Activated naive CD8-positive, alpha-beta T cell treated with anti-CD3 and anti-CD28 coated beads, Interleukin-2, amount 10 ng/mL, durations not matched to agents 7 days and 5 days (primary cell): Measurements from ENCODE around the gene TBC1D5. TPM values are rescaled to one million over a fixed set of nuclear protein-coding genes. Genes with fewer than 3 reads are reported as not detected.

Experiments
- ATAC-seq: fragments of 150-1000 bp; cut with Tn5 transposase; one replicate; pipeline ENCODE4 v1.10.0; 2021; ENCODE audit warnings: low read depth, moderate library complexity
- POLR2A ChIA-PET: fragments of 350-600 bp; sonication (Branson Sonifier 250); formaldehyde crosslinking; loops from one replicate; lab custom pipeline; 2021; ENCODE audit warnings: antibody characterized with exemption; lab: Charles Lee
- DNase-seq: peaks from one replicate; pipeline ENCODE4 v3.0.0; 2021
- H3K27ac Mint-ChIP-seq: one replicate; pipeline ENCODE4 v1.8.0; 2022; ENCODE audit warnings: mild to moderate bottlenecking, mixed read lengths
- H3K27me3 Mint-ChIP-seq: one replicate; pipeline ENCODE4 v1.8.0; 2022; ENCODE audit warnings: mild to moderate bottlenecking, moderate library complexity, mixed read lengths
- H3K36me3 Mint-ChIP-seq: one replicate; pipeline ENCODE4 v1.8.0; 2021; ENCODE audit warnings: mild to moderate bottlenecking, mixed read lengths
- H3K4me1 Mint-ChIP-seq: one replicate; pipeline ENCODE4 v1.8.0; 2021; ENCODE audit warnings: mixed read lengths
- H3K4me3 Mint-ChIP-seq: one replicate; pipeline ENCODE4 v1.8.0; 2022; ENCODE audit warnings: mild to moderate bottlenecking, moderate library complexity, mixed read lengths
- H3K9me3 Mint-ChIP-seq: one replicate; pipeline ENCODE4 v1.8.0; 2021; ENCODE audit warnings: mixed read lengths
- total RNA-seq, 2 experiments: library from RNA; stranded (reverse); gene quantifications; one replicate each; pipeline ENCODE4 v1.2.3, GENCODE V29; 2021

The TBC1D5 gene
- total RNA-seq, 2 experiments from 2014 or later: 57.3 to 60.9 TPM

DNA sequence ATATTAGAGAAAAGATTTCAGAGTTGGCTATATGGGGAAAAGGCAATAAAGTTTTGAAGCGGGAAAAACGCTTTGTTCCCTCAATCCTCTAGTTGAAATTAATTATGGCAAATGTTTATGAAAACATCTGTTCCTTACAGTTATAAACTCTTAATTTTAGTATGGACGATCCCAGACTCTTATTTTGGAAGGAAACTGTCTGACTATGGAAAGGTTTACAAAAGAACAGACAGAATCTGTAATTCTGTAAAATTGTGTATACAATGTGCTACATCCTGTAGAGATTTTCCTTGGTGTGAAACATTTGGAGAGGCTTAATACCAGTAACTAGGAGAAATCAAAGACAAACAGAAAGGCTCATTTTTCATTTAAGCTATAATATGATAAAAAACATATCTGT, 311.8 kb downstream of the TBC1D5 start:
- POLR2A ChIA-PET: no interaction called here
- H3K36me3 Mint-ChIP-seq: peaks cover 7% of the 10 kb centered on the region
- no peak for ATAC-seq
- no peak overlapping the region for H3K4me3 Mint-ChIP-seq
- DNase-seq: no peak
- peaks cover 7% of the 10 kb centered on the region for H3K9me3 Mint-ChIP-seq
- H3K27ac Mint-ChIP-seq: no peak overlapping the region
- no peaks in the 10 kb centered on the region for H3K27me3 Mint-ChIP-seq
- H3K4me1 Mint-ChIP-seq: no peaks in the 10 kb centered on the region

DNA sequence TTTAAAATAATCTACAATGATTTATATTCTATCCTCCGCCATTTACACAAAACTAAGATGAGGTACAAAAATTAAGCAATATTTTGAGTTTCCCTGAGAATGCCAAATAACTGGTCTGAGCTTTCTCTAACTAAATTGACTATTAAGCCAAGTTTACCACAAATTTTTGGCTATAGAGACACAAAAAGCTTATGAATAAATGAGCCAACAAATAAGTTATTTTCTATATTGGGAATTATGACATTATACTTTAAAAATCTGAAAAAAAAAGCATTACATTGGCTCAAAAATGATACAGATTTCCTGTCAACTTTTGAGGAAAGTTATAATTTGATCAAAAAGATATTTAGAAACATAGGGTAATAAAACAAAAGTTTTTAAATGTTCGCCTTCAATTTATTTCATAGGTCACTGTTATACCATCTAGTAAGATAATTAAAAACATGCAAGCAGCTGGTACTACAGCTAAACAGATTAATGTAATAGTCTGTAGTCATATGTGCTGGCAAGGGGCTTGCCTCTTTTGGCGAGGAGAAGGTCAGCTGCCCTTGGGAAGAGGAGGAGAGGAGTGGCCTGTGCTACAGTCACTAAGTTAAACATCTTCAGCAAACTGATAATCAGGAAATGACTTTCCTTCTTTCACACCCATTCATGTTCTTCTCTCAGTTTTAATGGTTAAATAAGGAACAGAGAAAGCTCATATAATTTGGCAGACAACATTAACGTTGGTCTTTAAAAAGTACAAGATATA, 318.5 kb downstream of the TBC1D5 start:
- ATAC-seq: no peak
- no peak for DNase-seq
- no peak overlapping the region for H3K4me3 Mint-ChIP-seq
- H3K4me1 Mint-ChIP-seq: no peaks in the 10 kb centered on the region
- H3K9me3 Mint-ChIP-seq: no peaks in the 10 kb centered on the region
- POLR2A ChIA-PET: no interaction called here
- peaks cover 6% of the 10 kb centered on the region for H3K36me3 Mint-ChIP-seq
- no peaks in the 10 kb centered on the region for H3K27me3 Mint-ChIP-seq
- H3K27ac Mint-ChIP-seq: no peak overlapping the region

DNA sequence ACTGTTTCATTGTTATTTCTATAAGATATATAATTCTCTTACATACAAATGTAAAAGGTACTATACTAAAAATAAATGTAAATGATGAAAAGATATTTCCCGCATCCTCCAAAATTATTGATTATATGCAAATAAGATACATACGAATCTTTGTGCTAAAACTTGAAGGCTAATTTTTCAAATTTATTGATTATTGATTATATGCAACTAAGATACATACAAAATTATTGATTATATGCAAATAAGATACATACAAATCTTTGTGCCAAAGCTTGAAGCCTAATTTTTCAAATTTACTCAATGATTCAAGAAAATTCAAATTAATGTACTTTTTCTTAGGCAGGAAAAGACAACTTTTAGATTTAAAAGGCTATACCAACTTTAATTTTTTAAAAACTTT, 319.8 kb downstream of the TBC1D5 start:
- no peaks in the 10 kb centered on the region for H3K4me1 Mint-ChIP-seq
- ATAC-seq (no peak), DNase-seq (no peak)
- peaks cover 6% of the 10 kb centered on the region for H3K36me3 Mint-ChIP-seq
- no peaks in the 10 kb centered on the region for H3K27me3 Mint-ChIP-seq
- POLR2A ChIA-PET: no interaction called here
- H3K4me3 Mint-ChIP-seq: no peak overlapping the region
- H3K27ac Mint-ChIP-seq: no peak overlapping the region
- H3K9me3 Mint-ChIP-seq: no peaks in the 10 kb centered on the region

DNA sequence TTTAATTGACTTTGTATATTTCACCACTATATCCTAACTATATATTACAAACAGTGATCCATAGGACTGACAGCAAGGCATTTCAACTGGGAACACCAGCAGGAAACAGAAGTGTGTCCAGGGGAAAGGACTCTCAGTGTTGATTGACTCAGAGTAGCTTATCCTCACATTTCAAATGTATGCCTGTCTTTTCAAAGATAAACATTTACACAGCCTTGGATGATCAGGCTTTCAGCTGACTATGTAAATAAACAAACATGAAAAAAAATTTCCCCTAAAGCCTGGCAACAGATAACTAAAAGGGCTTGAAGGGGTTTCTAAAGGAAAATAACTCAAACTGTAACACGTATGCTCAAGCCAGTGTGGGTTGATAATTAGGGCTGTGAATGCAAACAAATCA, 321.8 kb downstream of the TBC1D5 start:
- no peak for DNase-seq
- no peak for ATAC-seq
- Mint-ChIP-seq H3K4me1 (no peaks in the 10 kb centered on the region), H3K4me3 (no peak overlapping the region), H3K27me3 (no peaks in the 10 kb centered on the region), H3K9me3 (no peaks in the 10 kb centered on the region), H3K27ac (no peak overlapping the region), H3K36me3 (peaks cover 8% of the 10 kb centered on the region)
- POLR2A ChIA-PET: no interaction called here

DNA sequence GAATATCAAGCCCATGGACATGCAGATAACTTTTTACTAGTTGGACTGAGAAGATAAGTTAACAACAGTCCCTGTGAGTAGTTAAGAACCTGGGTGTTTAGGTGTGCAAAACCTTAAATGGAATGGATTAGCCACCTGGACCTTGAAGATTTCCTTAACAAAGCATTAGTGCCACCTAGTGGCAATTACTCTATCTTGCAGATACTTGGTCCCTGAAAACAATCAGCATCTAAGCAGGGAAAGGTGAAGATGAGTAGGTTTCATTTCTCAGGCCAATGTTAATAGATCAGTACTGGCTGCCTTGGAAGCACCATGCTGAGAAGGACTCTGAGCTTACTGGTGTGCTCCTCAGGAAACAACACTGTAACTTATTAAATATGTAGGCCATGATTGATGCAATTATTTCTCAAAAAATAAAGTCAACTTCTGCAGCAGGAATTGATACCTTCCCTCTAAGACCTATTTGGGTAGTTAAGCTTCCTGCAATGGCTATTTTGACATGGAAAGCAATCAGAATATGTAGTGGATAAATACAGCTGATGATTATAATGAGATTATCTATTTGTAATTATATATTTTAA, 329.4 kb downstream of the TBC1D5 start:
- no peaks in the 10 kb centered on the region for H3K27me3 Mint-ChIP-seq
- ATAC-seq: peak; percentile 71
- H3K9me3 Mint-ChIP-seq: no peaks in the 10 kb centered on the region
- no peaks in the 10 kb centered on the region for H3K4me1 Mint-ChIP-seq
- POLR2A ChIA-PET: no interaction called here
- peaks cover 2% of the 10 kb centered on the region for H3K36me3 Mint-ChIP-seq
- no peak for DNase-seq
- no peak overlapping the region for H3K4me3 Mint-ChIP-seq
- no peak overlapping the region for H3K27ac Mint-ChIP-seq

DNA sequence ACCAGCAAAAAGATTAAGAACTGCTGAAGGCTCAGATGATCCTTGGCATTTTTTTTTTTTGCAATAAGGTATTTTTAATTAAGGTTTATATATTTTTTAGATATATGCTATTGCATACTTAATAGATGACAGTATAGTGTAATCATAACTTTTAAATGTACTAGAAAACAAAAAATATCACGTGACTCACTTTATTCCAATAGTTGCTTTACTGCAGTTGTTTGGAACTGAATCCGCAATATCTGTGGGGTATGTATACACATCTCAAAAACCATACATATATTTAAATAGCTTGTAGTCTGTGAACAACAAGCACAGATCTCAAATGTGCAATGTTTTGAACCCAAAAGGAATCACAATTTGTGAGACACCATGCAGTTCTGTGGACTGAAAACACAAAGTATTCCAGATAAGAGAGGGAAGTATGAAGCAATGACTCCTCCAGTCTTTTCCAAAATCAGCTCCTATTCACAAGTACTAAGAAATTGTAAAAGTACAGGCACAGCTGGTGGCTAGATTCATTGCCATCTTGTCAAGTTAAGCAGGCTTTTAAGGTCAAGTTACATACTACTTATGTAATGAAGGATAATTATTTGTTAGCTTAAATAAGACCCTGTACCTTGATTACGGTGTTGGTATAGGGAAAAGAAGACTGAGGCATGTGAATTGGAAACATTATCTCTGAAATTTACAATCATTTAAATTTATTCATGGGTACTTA, 331.1 kb downstream of the TBC1D5 start:
- POLR2A ChIA-PET: no interaction called here
- ATAC-seq (no peak), DNase-seq (no peak)
- no peaks in the 10 kb centered on the region for H3K27me3 Mint-ChIP-seq
- H3K27ac Mint-ChIP-seq: no peak overlapping the region
- no peaks in the 10 kb centered on the region for H3K4me1 Mint-ChIP-seq
- no peaks in the 10 kb centered on the region for H3K9me3 Mint-ChIP-seq
- H3K4me3 Mint-ChIP-seq: no peak overlapping the region
- H3K36me3 Mint-ChIP-seq: no peaks in the 10 kb centered on the region

DNA sequence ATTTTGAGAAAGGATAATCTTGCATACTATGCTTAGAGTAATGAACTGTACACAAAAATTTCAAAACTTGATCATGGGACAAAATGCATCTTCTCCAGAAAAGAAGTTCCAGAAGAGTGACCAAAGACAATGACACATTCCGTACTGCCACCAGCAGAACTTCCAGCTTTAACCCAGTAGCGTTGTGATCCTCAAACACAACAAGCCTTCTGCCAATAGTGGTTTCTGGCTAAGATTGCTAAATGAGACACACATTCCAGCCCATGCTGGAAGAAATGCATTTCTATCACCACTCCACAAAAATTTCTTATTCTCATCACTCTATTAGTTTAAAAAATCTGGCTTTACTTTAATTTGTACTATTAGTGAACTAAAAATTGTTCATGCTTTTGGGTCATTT, 334.9 kb downstream of the TBC1D5 start:
- POLR2A ChIA-PET: no interaction called here
- Mint-ChIP-seq H3K4me3 (no peak overlapping the region), H3K27ac (no peak overlapping the region), H3K27me3 (no peaks in the 10 kb centered on the region), H3K9me3 (no peaks in the 10 kb centered on the region), H3K36me3 (no peaks in the 10 kb centered on the region), H3K4me1 (no peaks in the 10 kb centered on the region)
- ATAC-seq (no peak), DNase-seq (no peak)

DNA sequence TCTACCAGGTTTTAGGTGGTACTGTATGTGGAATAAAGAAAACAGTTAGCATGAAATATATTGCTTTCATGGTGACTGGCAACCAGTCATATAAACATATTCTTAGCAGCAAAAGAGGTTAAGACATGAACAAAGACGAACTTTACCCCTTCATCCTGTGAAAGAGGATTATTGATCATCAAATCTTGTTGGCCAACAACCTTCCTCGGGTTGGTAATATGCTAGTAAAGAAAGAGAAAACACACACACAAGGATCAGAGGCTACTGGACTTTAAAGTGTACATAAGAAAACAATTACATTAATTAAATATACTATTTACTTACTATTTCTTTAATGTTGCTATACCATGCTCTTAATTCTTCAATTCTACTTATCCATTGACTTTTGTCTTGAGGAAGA, 337.9 kb downstream of the TBC1D5 start:
- Mint-ChIP-seq H3K9me3 (no peaks in the 10 kb centered on the region), H3K27ac (no peak overlapping the region), H3K27me3 (no peaks in the 10 kb centered on the region), H3K36me3 (no peaks in the 10 kb centered on the region), H3K4me1 (no peaks in the 10 kb centered on the region), H3K4me3 (no peak overlapping the region)
- POLR2A ChIA-PET: no interaction called here
- no peak for ATAC-seq
- no peak for DNase-seq

DNA sequence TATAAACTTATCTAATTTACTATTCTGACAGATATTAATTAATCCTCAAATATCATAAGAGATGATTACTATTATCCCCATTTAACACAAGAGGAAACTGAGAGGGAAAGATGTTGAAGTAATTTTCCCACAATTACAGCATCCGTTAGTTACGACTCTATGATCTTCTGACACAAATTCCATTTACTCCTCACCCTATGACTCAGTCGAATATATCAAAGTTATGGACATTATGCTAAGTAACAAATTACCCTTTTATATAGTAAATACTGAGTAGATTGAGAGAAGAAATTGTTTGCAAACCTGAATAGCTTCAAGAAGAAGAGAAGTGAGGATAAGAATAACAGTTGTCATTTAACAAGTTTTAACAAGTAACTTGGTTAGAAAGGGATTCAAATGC, 340.0 kb downstream of the TBC1D5 start:
- Mint-ChIP-seq H3K27me3 (no peaks in the 10 kb centered on the region), H3K4me3 (no peak overlapping the region), H3K4me1 (no peaks in the 10 kb centered on the region), H3K36me3 (peaks cover 4% of the 10 kb centered on the region), H3K27ac (no peak overlapping the region), H3K9me3 (no peaks in the 10 kb centered on the region)
- POLR2A ChIA-PET: no interaction called here
- DNase-seq (no peak), ATAC-seq (no peak)

DNA sequence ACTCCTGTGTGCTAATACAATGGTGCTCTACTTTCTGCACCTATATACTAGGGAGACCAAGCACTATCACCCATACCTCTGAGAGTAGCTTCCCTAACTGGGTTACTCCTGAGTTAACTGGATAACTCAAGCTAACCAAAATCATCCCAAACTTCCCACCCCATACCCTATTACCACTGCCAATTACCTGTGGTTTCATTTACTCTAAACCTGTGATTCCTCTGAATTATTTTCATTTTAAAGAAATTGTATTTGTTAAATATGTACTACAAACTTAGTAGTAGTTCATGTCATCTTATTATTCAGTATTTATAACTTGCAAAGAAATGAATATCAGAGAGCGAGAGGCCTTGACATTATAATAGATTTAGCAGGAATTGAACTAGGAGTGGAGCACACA, 340.5 kb downstream of the TBC1D5 start:
- DNase-seq: no peak
- no peaks in the 10 kb centered on the region for H3K4me1 Mint-ChIP-seq
- H3K27me3 Mint-ChIP-seq: no peaks in the 10 kb centered on the region
- H3K4me3 Mint-ChIP-seq: no peak overlapping the region
- ATAC-seq: no peak
- H3K36me3 Mint-ChIP-seq: peaks cover 5% of the 10 kb centered on the region
- no peaks in the 10 kb centered on the region for H3K9me3 Mint-ChIP-seq
- POLR2A ChIA-PET: no interaction called here
- H3K27ac Mint-ChIP-seq: no peak overlapping the region

DNA sequence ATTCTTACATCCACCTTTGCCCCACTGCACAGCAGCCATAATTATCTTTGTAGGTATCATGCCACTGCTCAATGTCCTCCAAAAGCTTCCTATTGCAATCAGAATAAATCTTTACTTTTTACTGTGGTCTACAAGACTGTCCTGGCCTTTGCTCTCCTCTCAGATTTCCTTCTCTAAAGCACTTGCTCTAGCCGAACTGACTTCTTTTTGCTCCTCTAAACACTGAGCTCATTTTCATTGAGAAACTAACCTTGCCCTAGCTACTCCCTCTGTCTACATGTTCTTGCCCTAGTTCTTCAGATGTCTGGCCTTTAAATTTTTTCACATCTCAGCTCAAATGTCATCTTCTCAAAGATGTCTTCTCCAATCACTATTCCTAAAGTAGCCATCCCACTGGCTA, 342.8 kb downstream of the TBC1D5 start:
- no peak overlapping the region for H3K27ac Mint-ChIP-seq
- POLR2A ChIA-PET: no interaction called here
- no peaks in the 10 kb centered on the region for H3K27me3 Mint-ChIP-seq
- no peaks in the 10 kb centered on the region for H3K9me3 Mint-ChIP-seq
- peaks cover 11% of the 10 kb centered on the region for H3K36me3 Mint-ChIP-seq
- H3K4me3 Mint-ChIP-seq: no peak overlapping the region
- H3K4me1 Mint-ChIP-seq: no peaks in the 10 kb centered on the region
- ATAC-seq: no peak
- DNase-seq: no peak

DNA sequence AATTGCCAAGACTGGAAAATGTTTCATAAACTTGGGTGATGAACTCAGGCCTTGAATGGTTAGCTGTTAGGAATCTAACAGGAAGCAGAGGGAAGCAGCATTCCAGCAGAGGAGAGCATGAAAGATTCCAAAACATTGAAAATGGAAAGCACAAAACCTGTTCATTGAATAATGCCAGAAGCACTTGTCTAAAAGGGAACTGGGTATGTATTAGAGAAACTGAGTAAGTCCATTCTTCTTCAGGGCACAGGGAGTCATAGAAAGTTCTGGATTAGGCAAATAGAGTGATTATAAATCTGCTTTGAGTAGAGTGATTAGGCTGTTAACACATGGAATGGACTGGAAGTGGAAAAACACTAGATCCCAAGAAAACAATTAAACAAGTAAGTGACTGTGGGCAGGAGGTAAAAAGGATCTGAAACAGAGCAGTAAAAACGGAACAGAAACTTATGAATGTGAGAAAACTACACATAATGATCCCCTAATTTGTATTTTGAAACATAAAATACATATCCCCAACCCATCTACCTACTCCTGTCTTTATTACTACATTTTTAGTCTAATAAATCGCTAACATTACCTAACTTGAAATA, 343.4 kb downstream of the TBC1D5 start:
- no peak for ATAC-seq
- no peaks in the 10 kb centered on the region for H3K27me3 Mint-ChIP-seq
- no peak for DNase-seq
- no peak overlapping the region for H3K27ac Mint-ChIP-seq
- H3K36me3 Mint-ChIP-seq: peaks cover 12% of the 10 kb centered on the region
- no peaks in the 10 kb centered on the region for H3K4me1 Mint-ChIP-seq
- POLR2A ChIA-PET: no interaction called here
- H3K9me3 Mint-ChIP-seq: no peaks in the 10 kb centered on the region
- H3K4me3 Mint-ChIP-seq: no peak overlapping the region

DNA sequence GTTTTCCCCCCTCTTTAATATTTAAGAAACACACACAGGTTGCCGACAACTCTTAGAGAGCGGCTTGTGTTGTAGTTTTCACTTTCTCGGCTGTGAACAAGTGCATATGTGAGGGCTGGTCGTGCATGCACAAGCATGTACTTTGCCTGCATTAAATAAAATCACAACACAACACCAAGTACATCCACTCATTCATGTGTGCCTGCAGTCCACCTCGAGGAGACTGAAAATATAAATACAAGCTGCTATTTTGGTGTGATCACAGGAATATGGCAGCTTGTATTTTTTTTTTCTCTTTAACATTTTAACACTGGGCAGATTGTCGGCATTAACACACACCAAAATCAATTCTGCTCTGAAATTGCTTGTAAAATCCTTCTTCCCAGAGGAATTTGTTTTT, 346.4 kb downstream of the TBC1D5 start:
- ATAC-seq: no peak
- no peak overlapping the region for H3K4me3 Mint-ChIP-seq
- no peaks in the 10 kb centered on the region for H3K27me3 Mint-ChIP-seq
- no peak for DNase-seq
- POLR2A ChIA-PET: no interaction called here
- H3K4me1 Mint-ChIP-seq: no peaks in the 10 kb centered on the region
- H3K27ac Mint-ChIP-seq: no peak overlapping the region
- H3K9me3 Mint-ChIP-seq: peaks cover 2% of the 10 kb centered on the region
- peaks cover 29% of the 10 kb centered on the region for H3K36me3 Mint-ChIP-seq
